Activated CD8-positive, alpha-beta memory T cell treated with anti-CD3 and anti-CD28 coated beads, Interleukin-2, amount 50 U/mL, for 4 hours (primary cell): ENCODE results near the gene TEAD4.

Experiments used
- DNase-seq: peaks from one replicate; pipeline ENCODE4 v3.0.0-alpha.2; 2020

TEAD4 gene

DNA sequence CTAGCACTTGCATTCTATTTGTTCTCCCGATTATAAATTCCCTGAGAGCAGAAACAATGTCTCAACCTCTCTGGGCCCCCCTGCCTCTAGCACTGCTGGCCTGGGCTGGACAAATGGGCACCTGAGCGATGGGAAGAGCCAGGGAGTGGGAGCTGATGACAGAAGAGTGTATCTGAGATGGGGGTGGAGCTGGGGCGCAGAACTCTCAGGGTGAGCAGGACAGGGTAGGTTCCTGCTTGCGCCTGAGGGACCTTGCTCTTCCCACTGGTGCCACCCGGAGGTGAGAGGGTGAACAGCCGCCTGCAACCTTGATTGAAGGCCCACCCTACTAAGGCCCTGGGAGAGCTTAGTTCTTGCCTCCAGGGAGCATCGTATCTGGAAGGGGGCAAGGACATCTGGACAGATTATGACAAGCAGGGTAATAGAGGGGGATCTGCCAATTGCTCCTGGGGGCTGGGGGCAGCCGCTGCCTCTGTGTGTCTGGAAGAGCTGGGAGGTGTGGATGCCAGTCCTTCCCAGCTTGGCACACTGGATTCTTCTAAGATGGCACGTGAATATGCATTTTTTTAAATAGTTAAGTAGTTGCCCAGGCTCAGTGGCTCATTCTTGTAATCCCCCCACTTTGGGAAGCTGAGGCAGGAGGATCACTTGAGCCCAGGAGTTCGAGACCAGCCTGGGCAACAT lies 75.0 kb downstream of the TEAD4 start:
- DNase-seq, result no peak

GRCh38 chr12:3035171-3035570 lies 76.0 kb downstream of the TEAD4 start:
- no peak for DNase-seq

GRCh38 chr12:3035815-3036702 lies 76.9 kb downstream of the TEAD4 start:
- no peak for DNase-seq

DNA sequence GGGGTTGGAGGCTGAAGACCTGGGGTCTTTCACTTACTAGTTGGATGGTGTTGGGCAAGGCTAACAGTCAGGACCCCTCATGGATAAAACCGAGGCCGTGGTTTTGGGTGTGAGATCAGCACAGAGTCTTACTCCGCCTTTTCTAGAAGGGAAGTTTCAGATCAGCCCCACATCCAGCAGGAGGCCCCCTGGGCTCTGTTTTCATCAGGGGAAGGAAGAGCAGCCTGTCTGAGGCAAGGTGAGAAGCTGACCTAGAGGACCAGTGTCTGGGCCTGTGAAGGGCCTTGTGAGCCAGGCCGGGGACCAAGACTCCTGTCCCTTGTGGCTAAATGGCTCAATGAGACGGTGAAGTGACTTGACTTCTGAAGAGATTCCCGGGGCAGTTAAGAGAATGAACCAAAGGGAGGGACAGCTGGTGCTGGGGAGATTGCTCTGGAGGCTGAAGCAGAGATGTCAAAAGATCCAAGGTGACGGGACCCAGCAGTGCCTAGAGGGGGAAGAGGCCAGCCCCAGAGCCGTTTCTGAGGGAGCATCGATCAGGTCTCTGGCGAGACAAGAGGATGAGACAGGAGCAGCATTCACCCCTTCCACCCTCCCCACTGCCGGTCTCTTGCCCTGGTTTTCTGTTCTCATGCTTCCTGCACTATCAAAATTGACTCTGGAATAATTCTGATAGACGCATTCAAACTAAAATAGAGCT lies 77.9 kb downstream of the TEAD4 start:
- no peak for DNase-seq

- no peak for DNase-seq
Measured at GRCh38 chr12:3038166-3038565, 79.0 kb downstream of the TEAD4 start.

- DNase-seq, result no peak
Measured at GRCh38 chr12:3038926-3039510, 79.8 kb downstream of the TEAD4 start.

- DNase-seq, result no peak
Measured at GRCh38 chr12:3040026-3040656, 80.9 kb downstream of the TEAD4 start.

DNA sequence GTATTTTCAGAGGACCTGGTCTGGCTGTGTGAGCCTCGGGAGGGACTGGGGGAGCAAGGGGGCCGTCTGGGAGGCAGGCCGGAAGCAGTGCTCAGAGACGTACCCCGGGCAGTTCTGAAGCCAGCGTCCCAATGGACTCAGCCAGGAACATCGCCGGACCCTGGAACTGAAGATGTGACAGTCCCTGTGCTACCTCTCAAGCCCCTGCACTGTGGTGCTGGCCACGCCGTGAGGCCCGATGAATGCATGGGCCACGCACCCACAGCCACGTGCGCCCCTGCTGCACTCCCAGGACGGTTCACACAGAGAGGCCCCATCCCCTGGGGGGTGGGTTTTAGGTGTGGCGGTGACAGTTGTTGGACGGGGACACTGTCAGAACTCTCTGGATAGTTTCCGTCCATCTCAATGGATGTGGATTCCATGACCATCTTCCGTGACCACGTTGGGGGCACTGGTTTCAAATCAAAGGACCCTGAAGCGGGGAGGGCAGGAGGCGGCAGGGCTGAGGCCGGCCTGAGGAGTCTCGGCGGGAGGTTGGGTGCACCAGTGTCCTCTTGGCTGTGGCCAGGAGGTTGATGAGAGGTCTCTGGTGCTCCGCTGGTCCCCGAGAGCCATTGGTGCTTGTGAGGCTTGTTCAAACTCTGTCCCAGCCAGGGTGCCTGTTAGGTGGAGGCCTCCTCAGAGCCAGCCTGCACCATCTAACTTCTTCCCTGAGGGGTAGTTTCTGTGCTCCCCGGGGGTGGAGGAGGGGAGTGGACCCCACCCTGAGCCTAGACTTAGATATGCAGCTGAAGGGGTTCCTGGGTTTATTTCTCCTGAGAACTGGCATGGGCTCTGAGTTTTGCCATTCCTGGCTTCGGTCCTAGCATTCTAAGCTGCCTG lies 81.7 kb downstream of the TEAD4 start:
- no peak for DNase-seq

- peak; percentile 30 for DNase-seq
Measured at GRCh38 chr12:3041558-3042164, 82.5 kb downstream of the TEAD4 start.

- no peak for DNase-seq
Measured at GRCh38 chr12:3042394-3042793, 83.2 kb downstream of the TEAD4 start.

GRCh38 chr12:3042826-3043225 lies 83.6 kb downstream of the TEAD4 start:
- no peak for DNase-seq

DNA sequence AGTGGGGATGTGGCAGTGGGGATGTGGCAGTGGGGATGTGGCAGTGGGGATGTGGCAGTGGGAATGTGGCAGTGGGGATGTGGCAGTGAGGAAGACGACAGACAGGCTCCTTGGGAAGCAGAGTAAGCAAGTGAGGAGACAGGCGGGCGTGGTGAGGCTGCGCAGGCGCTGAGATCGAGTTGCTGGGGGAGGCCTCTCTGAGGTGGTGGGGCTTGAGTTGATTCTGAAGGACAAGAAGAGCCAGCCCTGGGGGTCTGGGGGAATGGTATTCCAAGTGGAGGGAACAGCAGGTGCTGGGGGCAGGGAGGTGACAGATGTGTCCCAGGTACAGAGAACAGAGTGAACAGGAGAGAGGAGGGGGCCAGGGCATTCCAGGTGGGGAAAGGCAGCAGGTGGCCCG lies 84.2 kb downstream of the TEAD4 start:
- DNase-seq, result no peak

DNA sequence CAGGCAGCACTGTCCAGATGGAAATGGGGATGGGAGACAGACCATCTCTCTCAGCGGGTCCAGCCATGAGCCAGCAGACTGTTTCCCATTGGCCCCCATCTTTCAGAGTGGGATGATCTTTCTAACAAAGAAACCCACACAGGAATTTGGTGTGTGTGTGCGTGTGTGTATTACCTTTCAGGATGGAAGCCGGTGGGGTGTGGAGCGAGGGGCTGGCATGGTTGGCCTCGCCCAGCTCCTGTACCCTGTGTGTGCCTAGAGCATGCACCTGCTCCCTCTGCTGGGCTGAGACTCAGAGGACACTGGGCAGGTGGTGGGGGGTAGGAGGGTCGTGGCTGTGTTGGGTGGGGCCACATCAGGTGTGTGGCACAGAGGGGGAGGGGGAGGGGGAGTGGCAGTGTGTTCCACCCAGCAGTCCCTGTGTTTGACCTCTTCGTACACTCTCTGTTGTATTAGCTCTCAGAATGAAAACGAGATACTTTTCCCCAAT lies 85.0 kb downstream of the TEAD4 start:
- DNase-seq, result no peak

DNA sequence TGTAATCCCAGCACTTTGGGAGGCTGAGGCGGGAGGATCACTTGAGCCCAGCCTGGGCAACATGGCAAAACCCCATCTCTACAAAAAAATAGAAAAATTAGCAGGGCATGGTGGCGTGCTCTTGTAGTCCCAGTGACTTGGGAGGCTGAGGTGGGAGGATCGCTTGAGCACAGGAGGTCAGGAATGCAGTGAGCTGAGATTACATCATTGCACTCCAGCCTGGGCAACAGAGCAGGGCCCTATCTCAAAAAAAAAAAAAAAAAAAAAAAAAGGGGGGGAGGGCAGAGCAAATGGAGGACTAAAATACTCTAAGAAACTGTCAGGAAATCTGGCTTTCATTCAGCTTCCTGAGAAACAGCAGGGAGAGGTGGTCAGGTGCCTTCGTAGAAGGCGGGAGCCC lies 86.3 kb downstream of the TEAD4 start:
- DNase-seq, result no peak

DNA sequence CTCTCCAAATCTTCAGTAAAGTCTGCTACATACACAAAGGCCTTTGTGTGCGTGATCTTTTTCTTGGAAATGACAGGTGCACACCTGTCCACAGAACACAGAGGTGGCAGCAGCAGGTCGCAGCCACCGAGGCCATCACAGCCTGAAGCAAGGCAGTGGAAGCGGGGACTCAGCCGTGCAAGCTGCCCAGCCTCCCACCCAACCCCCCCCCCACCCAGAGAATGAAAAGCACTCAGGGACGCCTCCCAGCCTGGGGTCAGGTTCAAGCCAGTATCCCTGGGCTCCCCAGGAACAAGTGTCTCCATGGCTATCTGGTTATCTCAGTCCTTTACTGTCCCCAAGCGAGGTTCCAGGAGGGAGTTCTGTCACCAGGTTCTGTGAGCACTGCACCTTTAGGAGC lies 86.8 kb downstream of the TEAD4 start:
- no peak for DNase-seq

GRCh38 chr12:3046441-3047200 lies 87.4 kb downstream of the TEAD4 start:
- DNase-seq, result no peak

GRCh38 chr12:3047961-3048360 lies 88.8 kb downstream of the TEAD4 start:
- no peak for DNase-seq

DNA sequence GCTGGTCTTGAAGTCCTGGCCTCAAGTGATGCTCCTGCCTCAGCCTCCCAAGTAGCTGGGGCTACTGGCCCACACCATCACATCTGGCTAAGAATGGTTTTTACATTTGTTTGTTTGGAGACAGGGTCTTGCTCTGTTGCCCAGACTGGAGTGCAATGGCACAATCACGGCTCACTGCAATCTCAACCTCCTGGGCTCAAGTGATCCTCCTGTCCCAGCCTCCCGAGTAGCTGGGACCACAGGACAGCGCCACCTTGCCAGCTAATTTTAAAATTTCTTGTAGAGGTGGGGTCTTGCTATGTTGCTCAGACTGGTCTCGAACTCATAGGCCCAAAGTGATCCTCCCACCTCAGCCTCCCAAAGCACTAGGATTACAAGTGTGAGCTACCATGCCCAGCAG lies 89.3 kb downstream of the TEAD4 start:
- DNase-seq, result no peak

GRCh38 chr12:3049176-3049575 lies 90.0 kb downstream of the TEAD4 start:
- DNase-seq, result no peak

GRCh38 chr12:3049611-3050249 lies 90.5 kb downstream of the TEAD4 start:
- DNase-seq, result no peak
